ENCODE data around the gene KIF3B.

The KIF3B gene

DNA sequence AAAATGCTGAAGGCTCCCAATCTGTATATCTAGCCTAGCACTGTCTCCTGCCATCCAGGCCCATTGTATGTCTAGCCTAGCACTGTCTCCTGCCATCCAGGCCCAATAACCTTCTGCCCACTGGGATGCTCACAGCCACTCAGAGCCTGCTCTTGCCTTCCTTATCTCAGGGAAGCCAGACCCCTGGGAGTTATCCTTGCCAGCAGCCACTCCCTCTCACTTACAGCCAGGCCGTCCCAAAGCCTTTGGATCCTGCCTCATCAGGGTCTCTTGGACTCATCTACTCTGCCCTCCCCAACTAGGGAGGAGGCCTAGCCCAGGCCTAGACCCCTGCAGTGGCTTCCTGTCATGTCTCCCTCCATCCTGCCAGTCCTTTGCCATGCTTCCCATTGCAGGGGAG, 37.3 kb downstream of the KIF3B start:
- no peaks in the 10 kb centered on the region for H3K27me3 ChIP-seq (ENCODE audit: insufficient read depth, poor library complexity, severe bottlenecking)
- TF ChIP-seq, protein P1, sequence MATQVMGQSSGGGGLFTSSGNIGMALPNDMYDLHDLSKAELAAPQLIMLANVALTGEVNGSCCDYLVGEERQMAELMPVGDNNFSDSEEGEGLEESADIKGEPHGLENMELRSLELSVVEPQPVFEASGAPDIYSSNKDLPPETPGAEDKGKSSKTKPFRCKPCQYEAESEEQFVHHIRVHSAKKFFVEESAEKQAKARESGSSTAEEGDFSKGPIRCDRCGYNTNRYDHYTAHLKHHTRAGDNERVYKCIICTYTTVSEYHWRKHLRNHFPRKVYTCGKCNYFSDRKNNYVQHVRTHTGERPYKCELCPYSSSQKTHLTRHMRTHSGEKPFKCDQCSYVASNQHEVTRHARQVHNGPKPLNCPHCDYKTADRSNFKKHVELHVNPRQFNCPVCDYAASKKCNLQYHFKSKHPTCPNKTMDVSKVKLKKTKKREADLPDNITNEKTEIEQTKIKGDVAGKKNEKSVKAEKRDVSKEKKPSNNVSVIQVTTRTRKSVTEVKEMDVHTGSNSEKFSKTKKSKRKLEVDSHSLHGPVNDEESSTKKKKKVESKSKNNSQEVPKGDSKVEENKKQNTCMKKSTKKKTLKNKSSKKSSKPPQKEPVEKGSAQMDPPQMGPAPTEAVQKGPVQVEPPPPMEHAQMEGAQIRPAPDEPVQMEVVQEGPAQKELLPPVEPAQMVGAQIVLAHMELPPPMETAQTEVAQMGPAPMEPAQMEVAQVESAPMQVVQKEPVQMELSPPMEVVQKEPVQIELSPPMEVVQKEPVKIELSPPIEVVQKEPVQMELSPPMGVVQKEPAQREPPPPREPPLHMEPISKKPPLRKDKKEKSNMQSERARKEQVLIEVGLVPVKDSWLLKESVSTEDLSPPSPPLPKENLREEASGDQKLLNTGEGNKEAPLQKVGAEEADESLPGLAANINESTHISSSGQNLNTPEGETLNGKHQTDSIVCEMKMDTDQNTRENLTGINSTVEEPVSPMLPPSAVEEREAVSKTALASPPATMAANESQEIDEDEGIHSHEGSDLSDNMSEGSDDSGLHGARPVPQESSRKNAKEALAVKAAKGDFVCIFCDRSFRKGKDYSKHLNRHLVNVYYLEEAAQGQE (IDR thresholded peaks at IDR 0.05; ENCODE audit: insufficient replicate concordance, low read depth), result no peak
- TF ChIP-seq POLR2AphosphoS5 (IDR thresholded peaks at IDR 0.05; ENCODE audit: low read depth), result no peak
- no peak for TF ChIP-seq SPI1 (IDR thresholded peaks at IDR 0.05; ENCODE audit: borderline replicate concordance, low read depth)
- no peak for TF ChIP-seq GABPA (IDR thresholded peaks at IDR 0.05; ENCODE audit: low read depth)
- TF ChIP-seq, protein P2, sequence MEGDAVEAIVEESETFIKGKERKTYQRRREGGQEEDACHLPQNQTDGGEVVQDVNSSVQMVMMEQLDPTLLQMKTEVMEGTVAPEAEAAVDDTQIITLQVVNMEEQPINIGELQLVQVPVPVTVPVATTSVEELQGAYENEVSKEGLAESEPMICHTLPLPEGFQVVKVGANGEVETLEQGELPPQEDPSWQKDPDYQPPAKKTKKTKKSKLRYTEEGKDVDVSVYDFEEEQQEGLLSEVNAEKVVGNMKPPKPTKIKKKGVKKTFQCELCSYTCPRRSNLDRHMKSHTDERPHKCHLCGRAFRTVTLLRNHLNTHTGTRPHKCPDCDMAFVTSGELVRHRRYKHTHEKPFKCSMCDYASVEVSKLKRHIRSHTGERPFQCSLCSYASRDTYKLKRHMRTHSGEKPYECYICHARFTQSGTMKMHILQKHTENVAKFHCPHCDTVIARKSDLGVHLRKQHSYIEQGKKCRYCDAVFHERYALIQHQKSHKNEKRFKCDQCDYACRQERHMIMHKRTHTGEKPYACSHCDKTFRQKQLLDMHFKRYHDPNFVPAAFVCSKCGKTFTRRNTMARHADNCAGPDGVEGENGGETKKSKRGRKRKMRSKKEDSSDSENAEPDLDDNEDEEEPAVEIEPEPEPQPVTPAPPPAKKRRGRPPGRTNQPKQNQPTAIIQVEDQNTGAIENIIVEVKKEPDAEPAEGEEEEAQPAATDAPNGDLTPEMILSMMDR (IDR thresholded peaks at IDR 0.05; ENCODE audit: insufficient read depth, low read length), result no peak
- no peak overlapping the region for H3K27ac ChIP-seq (replicated peaks)
- no peak for DNase-seq (ENCODE audit: low read depth in 1 of 2, low spot score in 1 of 2)
- H3K4me3 ChIP-seq (replicated peaks; ENCODE audit: insufficient read depth, low read length), result no peak overlapping the region

DNA sequence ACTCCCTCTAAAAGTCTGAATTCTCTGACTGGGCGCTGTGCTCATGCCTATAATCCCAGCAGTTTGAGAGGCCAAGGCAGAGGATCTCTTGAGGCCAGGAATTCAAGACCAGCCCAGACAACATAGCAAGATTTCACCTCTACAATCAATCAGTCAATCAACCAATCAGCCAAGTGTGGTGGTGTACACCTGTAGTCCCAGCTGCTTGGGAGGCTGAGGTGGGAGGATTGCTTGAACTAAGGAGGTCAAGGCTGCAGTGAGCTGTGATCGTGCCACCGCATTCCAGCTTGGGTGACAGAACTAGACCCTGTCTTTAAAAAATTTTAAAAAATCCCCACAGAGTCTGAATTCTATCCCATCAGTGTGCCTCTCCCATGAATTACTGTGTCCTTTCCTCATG, 37.9 kb downstream of the KIF3B start:
- Histone ChIP-seq H3K4me3 (replicated peaks; ENCODE audit: insufficient read depth, low read length) (no peak overlapping the region), H3K27ac (replicated peaks) (no peak overlapping the region), H3K27me3 (ENCODE audit: insufficient read depth, poor library complexity, severe bottlenecking) (no peaks in the 10 kb centered on the region)
- TF ChIP-seq SPI1 (IDR thresholded peaks at IDR 0.05; ENCODE audit: borderline replicate concordance, low read depth), result no peak
- no peak for DNase-seq (ENCODE audit: low read depth in 1 of 2, low spot score in 1 of 2)

GRCh38 chr20:32315891-32316290, 38.4 kb downstream of the KIF3B start:
- no peak for DNase-seq (ENCODE audit: low read depth in 1 of 2, low spot score in 1 of 2)
- H3K27ac ChIP-seq (replicated peaks), result no peak overlapping the region
- no peaks in the 10 kb centered on the region for H3K27me3 ChIP-seq (ENCODE audit: insufficient read depth, poor library complexity, severe bottlenecking)
- no peak for TF ChIP-seq GABPA (IDR thresholded peaks at IDR 0.05; ENCODE audit: low read depth)
- TF ChIP-seq POLR2AphosphoS5 (IDR thresholded peaks at IDR 0.05; ENCODE audit: low read depth), result no peak
- TF ChIP-seq, protein P2 (IDR thresholded peaks at IDR 0.05; ENCODE audit: insufficient read depth, low read length), result no peak
- TF ChIP-seq, protein P1 (IDR thresholded peaks at IDR 0.05; ENCODE audit: insufficient replicate concordance, low read depth), result no peak
- no peak for TF ChIP-seq SPI1 (IDR thresholded peaks at IDR 0.05; ENCODE audit: borderline replicate concordance, low read depth)
- H3K4me3 ChIP-seq (replicated peaks; ENCODE audit: insufficient read depth, low read length), result no peak overlapping the region

- Histone ChIP-seq H3K27me3 (ENCODE audit: insufficient read depth, poor library complexity, severe bottlenecking) (no peaks in the 10 kb centered on the region), H3K27ac (replicated peaks) (no peak overlapping the region), H3K4me3 (replicated peaks; ENCODE audit: insufficient read depth, low read length) (no peak overlapping the region)
- TF ChIP-seq, protein P2 (IDR thresholded peaks at IDR 0.05; ENCODE audit: insufficient read depth, low read length), result no peak
- no peak for TF ChIP-seq GABPA (IDR thresholded peaks at IDR 0.05; ENCODE audit: low read depth)
- no peak for TF ChIP-seq SPI1 (IDR thresholded peaks at IDR 0.05; ENCODE audit: borderline replicate concordance, low read depth)
- TF ChIP-seq, protein P1 (IDR thresholded peaks at IDR 0.05; ENCODE audit: insufficient replicate concordance, low read depth), result no peak
- TF ChIP-seq POLR2AphosphoS5 (IDR thresholded peaks at IDR 0.05; ENCODE audit: low read depth), result no peak
- DNase-seq (ENCODE audit: low read depth in 1 of 2, low spot score in 1 of 2), result no peak
Observed at GRCh38 chr20:32316667-32317066, 39.2 kb downstream of the KIF3B start.

Data from HL-60 (cell line).